GM23338 (cell line): ENCODE measurements around the gene ZBTB20. TPM values are rescaled to one million over a fixed set of nuclear protein-coding genes. Genes with fewer than 3 reads are reported as not detected.

Source experiments
- ATAC-seq: fragments of 200-7000 bp; cut with Tn5 transposase; 3 replicates; pipeline ENCODE4 v1.9.1; 2020
- DNase-seq: peaks from one replicate; pipeline ENCODE4 v3.0.0-alpha.2; 2015; ENCODE audit warnings: low spot score
- H2AFZ ChIP-seq: fragments of 200-600 bp; sonication (generic); 2 replicates; pipeline ENCODE4 v1.8.0; 2016; ENCODE audit warnings: antibody characterized with exemption, mild to moderate bottlenecking, moderate library complexity
- H3F3A ChIP-seq: fragments of 200-600 bp; sonication (generic); replicated peaks from 2 replicates; pipeline ENCODE4 v1.8.0; 2017; ENCODE audit warnings: antibody characterized with exemption, mixed run types, low read depth
- H3K27ac ChIP-seq: fragments of 200-600 bp; sonication (generic); 2 replicates; pipeline ENCODE4 v1.6.1; 2016; ENCODE audit warnings: low read depth
- H3K27me3 ChIP-seq: fragments of 200-600 bp; sonication (generic); 2 replicates; pipeline ENCODE4 v1.8.0; 2016; ENCODE audit warnings: mild to moderate bottlenecking, mixed run types, moderate library complexity; ENCODE audit not compliant: insufficient read depth
- H3K36me3 ChIP-seq: fragments of 200-600 bp; sonication (generic); 2 replicates; pipeline ENCODE4 v1.8.0; 2016; ENCODE audit warnings: mild to moderate bottlenecking; ENCODE audit not compliant: insufficient read depth
- H3K4me1 ChIP-seq: fragments of 200-600 bp; sonication (generic); 2 replicates; pipeline ENCODE4 v1.8.0; 2016; ENCODE audit warnings: mild to moderate bottlenecking, moderate library complexity; ENCODE audit not compliant: insufficient read depth
- H3K4me2 ChIP-seq: fragments of 200-600 bp; sonication (generic); 2 replicates; pipeline ENCODE4 v1.7.1; 2017; ENCODE audit warnings: mixed run types
- H3K4me3 ChIP-seq: fragments of 200-600 bp; sonication (generic); 2 replicates; pipeline ENCODE4 v1.6.1; 2016; ENCODE audit warnings: mixed run types
- H3K79me2 ChIP-seq: fragments of 200-600 bp; sonication (generic); replicated peaks from 2 replicates; pipeline ENCODE4 v1.8.0; 2017; ENCODE audit warnings: mild to moderate bottlenecking; ENCODE audit not compliant: insufficient read depth
- H3K9me2 ChIP-seq: fragments of 200-600 bp; sonication (generic); 2 replicates; pipeline ENCODE4 v1.8.0; 2017; ENCODE audit not compliant: insufficient read depth
- H4K20me1 ChIP-seq: fragments of 200-600 bp; sonication (generic); replicated peaks from 2 replicates; pipeline ENCODE4 v1.8.0; 2017; ENCODE audit warnings: mild to moderate bottlenecking; ENCODE audit not compliant: insufficient read depth
- H3K27ac Mint-ChIP-seq: 2 replicates; pipeline ENCODE4 v1.8.0; 2020; ENCODE audit warnings: inconsistent platforms, mild to moderate bottlenecking, moderate library complexity, mixed read lengths
- H3K27me3 Mint-ChIP-seq: 3 replicates; pipeline ENCODE4 v1.8.0; 2022; ENCODE audit warnings: low read depth, mild to moderate bottlenecking, moderate library complexity, mixed read lengths, inconsistent platforms; ENCODE audit not compliant: insufficient read depth, poor library complexity
- H3K36me3 Mint-ChIP-seq: 3 replicates; pipeline ENCODE4 v1.8.0; 2021; ENCODE audit warnings: low read depth, mild to moderate bottlenecking, inconsistent platforms, moderate library complexity, mixed read lengths
- H3K4me1 Mint-ChIP-seq: 3 replicates; pipeline ENCODE4 v1.8.0; 2020; ENCODE audit warnings: mild to moderate bottlenecking, inconsistent platforms, mixed read lengths
- H3K4me3 Mint-ChIP-seq: 3 replicates; pipeline ENCODE4 v1.8.0; 2021; ENCODE audit warnings: moderate library complexity, mild to moderate bottlenecking, inconsistent platforms, mixed read lengths
- H3K9me3 Mint-ChIP-seq: 3 replicates; pipeline ENCODE4 v1.8.0; 2020; ENCODE audit warnings: moderate library complexity, mild to moderate bottlenecking, inconsistent platforms, mixed read lengths
- CREB1 ChIP-seq: fragments of 250-450 bp; sonication (Bioruptor Pico); IDR thresholded peaks from 2 replicates; pipeline ENCODE4 v1.5.0; 2020; ENCODE audit warnings: low read depth, mild to moderate bottlenecking, moderate library complexity
- EZH2phosphoT487 ChIP-seq: fragments of 200-600 bp; sonication (generic); IDR thresholded peaks from one replicate; pipeline ENCODE4 v1.8.1; 2018; ENCODE audit warnings: antibody characterized with exemption; ENCODE audit not compliant: unreplicated experiment
- POLR2AphosphoS5 ChIP-seq: IDR thresholded peaks from 2 replicates; pipeline ENCODE4 v1.6.1; 2016; ENCODE audit warnings: antibody characterized with exemption, low read depth
- STAT1 ChIP-seq: IDR thresholded peaks from one replicate; pipeline ENCODE4 v1.6.1; 2016; ENCODE audit warnings: antibody characterized with exemption; ENCODE audit not compliant: unreplicated experiment
- ZNF331 ChIP-seq: fragments of 250-450 bp; sonication (Bioruptor Pico); IDR thresholded peaks from 2 replicates; pipeline ENCODE4 v1.5.0; 2020; ENCODE audit warnings: low read depth, mild to moderate bottlenecking, moderate library complexity
- polyA plus RNA-seq: library from polyadenylated mRNA; unstranded; fragments of >200 nt; fragmentation: Nextera tagmentation; extraction: Ambion mirVana; gene quantifications from 2 replicates; pipeline ENCODE4 v1.2.1, GENCODE V29; 2016
- total RNA-seq: library from RNA; depleted of rRNA; stranded (reverse); fragments of >200 nt; shearing (Covaris generic); gene quantifications from 2 replicates; pipeline ENCODE4 v1.2.3, GENCODE V29; 2014
- TF ChIP-seq, protein P1 (sequence below), 2 experiments: fragments of 200-600 bp in 1 of 2; sonication (generic) in 1 of 2; conservative IDR thresholded peaks; 2 replicates each; pipeline versions ENCODE4 v1.5.1 to v1.6.1; 2016 to 2017; ENCODE audit warnings: antibody characterized with exemption in 2 of 2, low read depth in 2 of 2, mild to moderate bottlenecking in 2 of 2, moderate library complexity in 1 of 2
- TF ChIP-seq, protein P2 (sequence below): fragments of 250-450 bp; sonication (Bioruptor Pico); IDR thresholded peaks from 2 replicates; pipeline ENCODE4 v1.5.0; 2020; ENCODE audit warnings: mild to moderate bottlenecking, moderate library complexity
- TF ChIP-seq, protein P3 (sequence below): IDR thresholded peaks from one replicate; pipeline ENCODE4 v1.6.1; 2018; ENCODE audit warnings: antibody characterized with exemption; ENCODE audit not compliant: unreplicated experiment

The ZBTB20 gene
- total and polyA plus RNA-seq, 2 experiments from 2014 or later, result 2.0 to 3.3 TPM

DNA sequence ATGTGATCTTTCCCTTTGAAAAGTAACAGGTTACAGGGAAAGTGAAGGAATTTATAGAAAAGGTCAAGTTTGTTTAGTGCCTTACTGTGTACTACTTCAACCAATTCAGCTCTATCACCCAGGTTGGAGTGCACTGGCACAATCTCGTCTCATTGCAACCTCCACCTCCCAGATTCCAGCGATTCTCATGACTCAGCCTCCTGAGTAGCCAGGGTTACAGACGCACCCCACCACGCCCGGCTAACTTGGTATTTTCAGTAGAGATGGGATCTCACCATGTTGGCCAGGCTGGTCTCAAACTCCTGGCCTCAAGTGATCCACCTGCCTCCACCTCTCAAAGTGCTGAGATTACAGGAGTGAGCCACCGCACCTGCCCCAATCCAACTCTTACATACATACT lies 279.7 kb downstream of the ZBTB20 start:
- H3K36me3 Mint-ChIP-seq, result no peaks in the 10 kb centered on the region
- H3K9me3 Mint-ChIP-seq, result no peaks in the 10 kb centered on the region
- Histone ChIP-seq H2AFZ (no peak overlapping the region), H3K36me3 (no peaks in the 10 kb centered on the region), H3F3A (no peaks in the 10 kb centered on the region), H3K27ac (no peak overlapping the region), H3K9me2 (no peaks in the 10 kb centered on the region), H3K4me3 (no peak overlapping the region), H3K4me1 (no peaks in the 10 kb centered on the region), H3K4me2 (no peak overlapping the region), H3K27me3 (no peaks in the 10 kb centered on the region), H4K20me1 (no peaks in the 10 kb centered on the region), H3K79me2 (no peaks in the 10 kb centered on the region)
- DNase-seq (no peak), ATAC-seq (no peak)
- H3K27ac Mint-ChIP-seq, result no peak overlapping the region
- TF ChIP-seq STAT1, result no peak
- TF ChIP-seq CREB1 (CRISPR knock-in tag), result no peak
- TF ChIP-seq ZNF331, result no peak
- TF ChIP-seq EZH2phosphoT487, result no peak
- TF ChIP-seq, protein P1, sequence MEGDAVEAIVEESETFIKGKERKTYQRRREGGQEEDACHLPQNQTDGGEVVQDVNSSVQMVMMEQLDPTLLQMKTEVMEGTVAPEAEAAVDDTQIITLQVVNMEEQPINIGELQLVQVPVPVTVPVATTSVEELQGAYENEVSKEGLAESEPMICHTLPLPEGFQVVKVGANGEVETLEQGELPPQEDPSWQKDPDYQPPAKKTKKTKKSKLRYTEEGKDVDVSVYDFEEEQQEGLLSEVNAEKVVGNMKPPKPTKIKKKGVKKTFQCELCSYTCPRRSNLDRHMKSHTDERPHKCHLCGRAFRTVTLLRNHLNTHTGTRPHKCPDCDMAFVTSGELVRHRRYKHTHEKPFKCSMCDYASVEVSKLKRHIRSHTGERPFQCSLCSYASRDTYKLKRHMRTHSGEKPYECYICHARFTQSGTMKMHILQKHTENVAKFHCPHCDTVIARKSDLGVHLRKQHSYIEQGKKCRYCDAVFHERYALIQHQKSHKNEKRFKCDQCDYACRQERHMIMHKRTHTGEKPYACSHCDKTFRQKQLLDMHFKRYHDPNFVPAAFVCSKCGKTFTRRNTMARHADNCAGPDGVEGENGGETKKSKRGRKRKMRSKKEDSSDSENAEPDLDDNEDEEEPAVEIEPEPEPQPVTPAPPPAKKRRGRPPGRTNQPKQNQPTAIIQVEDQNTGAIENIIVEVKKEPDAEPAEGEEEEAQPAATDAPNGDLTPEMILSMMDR (conservative IDR thresholded peaks at IDR 0.05; ENCODE audit: low read depth in 2 of 2), result no peak
- TF ChIP-seq, protein P2, sequence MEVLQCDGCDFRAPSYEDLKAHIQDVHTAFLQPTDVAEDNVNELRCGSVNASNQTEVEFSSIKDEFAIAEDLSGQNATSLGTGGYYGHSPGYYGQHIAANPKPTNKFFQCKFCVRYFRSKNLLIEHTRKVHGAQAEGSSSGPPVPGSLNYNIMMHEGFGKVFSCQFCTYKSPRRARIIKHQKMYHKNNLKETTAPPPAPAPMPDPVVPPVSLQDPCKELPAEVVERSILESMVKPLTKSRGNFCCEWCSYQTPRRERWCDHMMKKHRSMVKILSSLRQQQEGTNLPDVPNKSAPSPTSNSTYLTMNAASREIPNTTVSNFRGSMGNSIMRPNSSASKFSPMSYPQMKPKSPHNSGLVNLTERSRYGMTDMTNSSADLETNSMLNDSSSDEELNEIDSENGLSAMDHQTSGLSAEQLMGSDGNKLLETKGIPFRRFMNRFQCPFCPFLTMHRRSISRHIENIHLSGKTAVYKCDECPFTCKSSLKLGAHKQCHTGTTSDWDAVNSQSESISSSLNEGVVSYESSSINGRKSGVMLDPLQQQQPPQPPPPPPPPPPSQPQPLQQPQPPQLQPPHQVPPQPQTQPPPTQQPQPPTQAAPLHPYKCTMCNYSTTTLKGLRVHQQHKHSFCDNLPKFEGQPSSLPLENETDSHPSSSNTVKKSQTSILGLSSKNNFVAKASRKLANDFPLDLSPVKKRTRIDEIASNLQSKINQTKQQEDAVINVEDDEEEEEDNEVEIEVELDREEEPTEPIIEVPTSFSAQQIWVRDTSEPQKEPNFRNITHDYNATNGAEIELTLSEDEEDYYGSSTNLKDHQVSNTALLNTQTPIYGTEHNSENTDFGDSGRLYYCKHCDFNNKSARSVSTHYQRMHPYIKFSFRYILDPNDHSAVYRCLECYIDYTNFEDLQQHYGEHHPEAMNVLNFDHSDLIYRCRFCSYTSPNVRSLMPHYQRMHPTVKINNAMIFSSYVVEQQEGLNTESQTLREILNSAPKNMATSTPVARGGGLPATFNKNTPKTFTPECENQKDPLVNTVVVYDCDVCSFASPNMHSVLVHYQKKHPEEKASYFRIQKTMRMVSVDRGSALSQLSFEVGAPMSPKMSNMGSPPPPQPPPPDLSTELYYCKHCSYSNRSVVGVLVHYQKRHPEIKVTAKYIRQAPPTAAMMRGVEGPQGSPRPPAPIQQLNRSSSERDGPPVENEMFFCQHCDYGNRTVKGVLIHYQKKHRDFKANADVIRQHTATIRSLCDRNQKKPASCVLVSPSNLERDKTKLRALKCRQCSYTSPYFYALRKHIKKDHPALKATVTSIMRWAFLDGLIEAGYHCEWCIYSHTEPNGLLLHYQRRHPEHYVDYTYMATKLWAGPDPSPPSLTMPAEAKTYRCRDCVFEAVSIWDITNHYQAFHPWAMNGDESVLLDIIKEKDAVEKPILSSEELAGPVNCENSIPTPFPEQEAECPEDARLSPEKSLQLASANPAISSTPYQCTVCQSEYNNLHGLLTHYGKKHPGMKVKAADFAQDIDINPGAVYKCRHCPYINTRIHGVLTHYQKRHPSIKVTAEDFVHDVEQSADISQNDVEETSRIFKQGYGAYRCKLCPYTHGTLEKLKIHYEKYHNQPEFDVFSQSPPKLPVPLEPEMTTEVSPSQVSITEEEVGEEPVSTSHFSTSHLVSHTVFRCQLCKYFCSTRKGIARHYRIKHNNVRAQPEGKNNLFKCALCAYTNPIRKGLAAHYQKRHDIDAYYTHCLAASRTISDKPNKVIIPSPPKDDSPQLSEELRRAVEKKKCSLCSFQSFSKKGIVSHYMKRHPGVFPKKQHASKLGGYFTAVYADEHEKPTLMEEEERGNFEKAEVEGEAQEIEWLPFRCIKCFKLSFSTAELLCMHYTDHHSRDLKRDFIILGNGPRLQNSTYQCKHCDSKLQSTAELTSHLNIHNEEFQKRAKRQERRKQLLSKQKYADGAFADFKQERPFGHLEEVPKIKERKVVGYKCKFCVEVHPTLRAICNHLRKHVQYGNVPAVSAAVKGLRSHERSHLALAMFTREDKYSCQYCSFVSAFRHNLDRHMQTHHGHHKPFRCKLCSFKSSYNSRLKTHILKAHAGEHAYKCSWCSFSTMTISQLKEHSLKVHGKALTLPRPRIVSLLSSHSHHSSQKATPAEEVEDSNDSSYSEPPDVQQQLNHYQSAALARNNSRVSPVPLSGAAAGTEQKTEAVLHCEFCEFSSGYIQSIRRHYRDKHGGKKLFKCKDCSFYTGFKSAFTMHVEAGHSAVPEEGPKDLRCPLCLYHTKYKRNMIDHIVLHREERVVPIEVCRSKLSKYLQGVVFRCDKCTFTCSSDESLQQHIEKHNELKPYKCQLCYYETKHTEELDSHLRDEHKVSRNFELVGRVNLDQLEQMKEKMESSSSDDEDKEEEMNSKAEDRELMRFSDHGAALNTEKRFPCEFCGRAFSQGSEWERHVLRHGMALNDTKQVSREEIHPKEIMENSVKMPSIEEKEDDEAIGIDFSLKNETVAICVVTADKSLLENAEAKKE, result no peak
- TF ChIP-seq POLR2AphosphoS5, result no peak
- TF ChIP-seq, protein P3, sequence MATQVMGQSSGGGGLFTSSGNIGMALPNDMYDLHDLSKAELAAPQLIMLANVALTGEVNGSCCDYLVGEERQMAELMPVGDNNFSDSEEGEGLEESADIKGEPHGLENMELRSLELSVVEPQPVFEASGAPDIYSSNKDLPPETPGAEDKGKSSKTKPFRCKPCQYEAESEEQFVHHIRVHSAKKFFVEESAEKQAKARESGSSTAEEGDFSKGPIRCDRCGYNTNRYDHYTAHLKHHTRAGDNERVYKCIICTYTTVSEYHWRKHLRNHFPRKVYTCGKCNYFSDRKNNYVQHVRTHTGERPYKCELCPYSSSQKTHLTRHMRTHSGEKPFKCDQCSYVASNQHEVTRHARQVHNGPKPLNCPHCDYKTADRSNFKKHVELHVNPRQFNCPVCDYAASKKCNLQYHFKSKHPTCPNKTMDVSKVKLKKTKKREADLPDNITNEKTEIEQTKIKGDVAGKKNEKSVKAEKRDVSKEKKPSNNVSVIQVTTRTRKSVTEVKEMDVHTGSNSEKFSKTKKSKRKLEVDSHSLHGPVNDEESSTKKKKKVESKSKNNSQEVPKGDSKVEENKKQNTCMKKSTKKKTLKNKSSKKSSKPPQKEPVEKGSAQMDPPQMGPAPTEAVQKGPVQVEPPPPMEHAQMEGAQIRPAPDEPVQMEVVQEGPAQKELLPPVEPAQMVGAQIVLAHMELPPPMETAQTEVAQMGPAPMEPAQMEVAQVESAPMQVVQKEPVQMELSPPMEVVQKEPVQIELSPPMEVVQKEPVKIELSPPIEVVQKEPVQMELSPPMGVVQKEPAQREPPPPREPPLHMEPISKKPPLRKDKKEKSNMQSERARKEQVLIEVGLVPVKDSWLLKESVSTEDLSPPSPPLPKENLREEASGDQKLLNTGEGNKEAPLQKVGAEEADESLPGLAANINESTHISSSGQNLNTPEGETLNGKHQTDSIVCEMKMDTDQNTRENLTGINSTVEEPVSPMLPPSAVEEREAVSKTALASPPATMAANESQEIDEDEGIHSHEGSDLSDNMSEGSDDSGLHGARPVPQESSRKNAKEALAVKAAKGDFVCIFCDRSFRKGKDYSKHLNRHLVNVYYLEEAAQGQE, result no peak
- H3K4me3 Mint-ChIP-seq, result no peak overlapping the region
- peaks cover 15% of the 10 kb centered on the region; the same call in 2 of the 3 replicates for H3K4me1 Mint-ChIP-seq
- peaks cover 2% of the 10 kb centered on the region for H3K27me3 Mint-ChIP-seq
